Upper lobe of right lung (tissue), 1 donor: Measurements from ENCODE around the gene MEIOB. TPM values are rescaled to one million over a fixed set of nuclear protein-coding genes. Genes with fewer than 3 reads are reported as not detected.

Source experiments
- ATAC-seq: fragments of 200-7000 bp; cut with Tn5 transposase; one replicate; pipeline ENCODE4 v1.9.1; 2020; ENCODE audit warnings: mild to moderate bottlenecking, moderate library complexity
- DNase-seq: peaks from one replicate; pipeline ENCODE4 v3.0.0-alpha.2; 2020
- H3K27ac ChIP-seq: fragments of 200-600 bp; one replicate; pipeline ENCODE4 v1.8.0; 2022
- H3K27me3 ChIP-seq: fragments of 200-600 bp; one replicate; pipeline ENCODE4 v1.8.0; 2022; ENCODE audit warnings: mild to moderate bottlenecking
- H3K36me3 ChIP-seq: fragments of 200-600 bp; one replicate; pipeline ENCODE4 v1.8.0; 2022
- H3K4me1 ChIP-seq: fragments of 200-600 bp; one replicate; pipeline ENCODE4 v1.8.0; 2022
- H3K4me3 ChIP-seq: fragments of 200-600 bp; one replicate; pipeline ENCODE4 v1.8.0; 2022; ENCODE audit warnings: mild to moderate bottlenecking
- H3K9me3 ChIP-seq: fragments of 200-600 bp; one replicate; pipeline ENCODE4 v1.8.0; 2022
- CTCF ChIP-seq: fragments of 200-600 bp; IDR thresholded peaks from one replicate; pipeline ENCODE4 v1.8.0; 2022; ENCODE audit warnings: antibody characterized with exemption
- intact Hi-C: fragments of 100-400 bp; cut with DNase I; formaldehyde crosslinking; loops from one replicate; pipeline ENCODE4 v1.11.0; 2022
- total RNA-seq: library from RNA; stranded (reverse); fragmentation: NEBNext Ultra II Directional; extraction: Animal tissue kit (Norgen Biotek cat#: 25700); gene quantifications from one replicate; pipeline ENCODE4 v1.2.1, GENCODE V29; 2021
- donor health status: DM: no; HTN: yes; CAD: no; lungs with severe emphysema.

The MEIOB gene
- total RNA-seq, 1 donor from 2014 or later = not detected

- ATAC-seq (no peak), DNase-seq (no peak)
- H3K27ac ChIP-seq = no peak overlapping the region
- intact Hi-C loops = no loop called here
- TF ChIP-seq CTCF = no peak
- no peaks in the 10 kb centered on the region for H3K27me3 ChIP-seq
- peaks cover 49% of the 10 kb centered on the region for H3K36me3 ChIP-seq
- H3K4me1 ChIP-seq = peaks cover 13% of the 10 kb centered on the region
- no peak overlapping the region for H3K4me3 ChIP-seq
- H3K9me3 ChIP-seq = no peaks in the 10 kb centered on the region
Observed at GRCh38 chr16:1821861-1822611, 49.9 kb downstream of the MEIOB start.

- peaks cover 60% of the 10 kb centered on the region for H3K36me3 ChIP-seq
- no peak overlapping the region for H3K4me3 ChIP-seq
- ATAC-seq (no peak), DNase-seq (no peak)
- intact Hi-C loops = no loop called here
- peaks cover 13% of the 10 kb centered on the region for H3K4me1 ChIP-seq
- H3K27ac ChIP-seq = no peak overlapping the region
- H3K9me3 ChIP-seq = no peaks in the 10 kb centered on the region
- no peak for TF ChIP-seq CTCF
- H3K27me3 ChIP-seq = no peaks in the 10 kb centered on the region
Observed at GRCh38 chr16:1820946-1821290, 51.0 kb downstream of the MEIOB start.

GRCh38 chr16:1820096-1820945, 51.6 kb downstream of the MEIOB start:
- Histone ChIP-seq H3K9me3 (no peaks in the 10 kb centered on the region), H3K4me3 (no peak overlapping the region), H3K36me3 (peaks cover 66% of the 10 kb centered on the region), H3K4me1 (peaks cover 8% of the 10 kb centered on the region), H3K27ac (no peak overlapping the region), H3K27me3 (no peaks in the 10 kb centered on the region)
- DNase-seq = peak; percentile 42
- intact Hi-C loops = no loop called here
- TF ChIP-seq CTCF = no peak
- ATAC-seq = no peak

- DNase-seq (no peak), ATAC-seq (no peak)
- Histone ChIP-seq H3K9me3 (no peaks in the 10 kb centered on the region), H3K27ac (no peak overlapping the region), H3K36me3 (peaks cover 69% of the 10 kb centered on the region), H3K27me3 (no peaks in the 10 kb centered on the region), H3K4me3 (no peak overlapping the region), H3K4me1 (peaks cover 2% of the 10 kb centered on the region)
- no peak for TF ChIP-seq CTCF
- intact Hi-C loops = no loop called here
Observed at GRCh38 chr16:1819611-1820010, 52.4 kb downstream of the MEIOB start.

- ATAC-seq = no peak
- Histone ChIP-seq H3K4me1 (no peaks in the 10 kb centered on the region), H3K36me3 (peaks cover 71% of the 10 kb centered on the region), H3K27me3 (no peaks in the 10 kb centered on the region), H3K27ac (no peak overlapping the region), H3K9me3 (no peaks in the 10 kb centered on the region), H3K4me3 (no peak overlapping the region)
- TF ChIP-seq CTCF = no peak
- intact Hi-C loops = no loop called here
- DNase-seq = peak; percentile 54
Observed at GRCh38 chr16:1818873-1819525, 53.0 kb downstream of the MEIOB start.
